Fibroblast of skin of right biceps (primary cell): ENCODE data around the gene TSGA10IP.

ENCODE experiments used
- DNase-seq: peaks from one replicate; pipeline ENCODE4 v3.0.0-alpha.2; 2013

TSGA10IP gene

DNA sequence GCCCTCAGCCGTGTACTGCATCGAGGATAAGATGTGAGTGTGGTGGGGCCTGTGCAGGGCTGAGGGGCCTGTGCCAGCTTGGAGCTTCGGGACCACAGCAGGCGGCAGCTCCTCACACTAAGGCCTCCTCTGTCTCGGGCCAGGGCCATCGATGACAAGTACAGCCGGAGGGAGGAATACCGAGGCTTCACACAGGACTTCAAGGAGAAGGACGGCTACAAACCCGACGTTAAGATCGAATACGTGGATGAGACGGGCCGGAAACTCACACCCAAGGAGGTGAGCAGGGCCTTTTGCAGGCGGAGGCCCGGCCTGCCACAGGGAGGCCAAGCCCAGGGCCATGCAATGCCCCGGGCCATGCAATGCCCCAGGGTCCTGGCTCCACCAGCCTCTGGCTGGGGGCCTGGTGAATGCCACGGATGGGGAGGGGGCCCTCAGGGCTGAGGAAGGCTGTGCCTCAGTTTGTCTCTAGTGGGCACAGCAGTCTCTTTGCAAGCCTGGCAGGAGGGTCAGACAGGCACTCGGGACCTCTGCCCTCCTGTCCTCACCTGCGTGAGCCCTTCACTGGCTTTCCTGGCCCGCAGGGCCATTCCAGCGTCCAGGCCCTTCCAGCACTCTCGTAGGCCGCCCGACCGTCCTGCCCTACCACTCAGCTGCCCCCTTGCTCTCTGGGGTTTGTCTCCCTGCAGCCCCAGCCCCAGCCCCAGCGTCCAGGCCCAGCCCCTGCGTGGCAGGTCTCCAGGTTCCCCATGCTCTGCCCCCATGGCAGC, 32.5 kb downstream of the TSGA10IP start:
- DNase-seq: no peak

DNA sequence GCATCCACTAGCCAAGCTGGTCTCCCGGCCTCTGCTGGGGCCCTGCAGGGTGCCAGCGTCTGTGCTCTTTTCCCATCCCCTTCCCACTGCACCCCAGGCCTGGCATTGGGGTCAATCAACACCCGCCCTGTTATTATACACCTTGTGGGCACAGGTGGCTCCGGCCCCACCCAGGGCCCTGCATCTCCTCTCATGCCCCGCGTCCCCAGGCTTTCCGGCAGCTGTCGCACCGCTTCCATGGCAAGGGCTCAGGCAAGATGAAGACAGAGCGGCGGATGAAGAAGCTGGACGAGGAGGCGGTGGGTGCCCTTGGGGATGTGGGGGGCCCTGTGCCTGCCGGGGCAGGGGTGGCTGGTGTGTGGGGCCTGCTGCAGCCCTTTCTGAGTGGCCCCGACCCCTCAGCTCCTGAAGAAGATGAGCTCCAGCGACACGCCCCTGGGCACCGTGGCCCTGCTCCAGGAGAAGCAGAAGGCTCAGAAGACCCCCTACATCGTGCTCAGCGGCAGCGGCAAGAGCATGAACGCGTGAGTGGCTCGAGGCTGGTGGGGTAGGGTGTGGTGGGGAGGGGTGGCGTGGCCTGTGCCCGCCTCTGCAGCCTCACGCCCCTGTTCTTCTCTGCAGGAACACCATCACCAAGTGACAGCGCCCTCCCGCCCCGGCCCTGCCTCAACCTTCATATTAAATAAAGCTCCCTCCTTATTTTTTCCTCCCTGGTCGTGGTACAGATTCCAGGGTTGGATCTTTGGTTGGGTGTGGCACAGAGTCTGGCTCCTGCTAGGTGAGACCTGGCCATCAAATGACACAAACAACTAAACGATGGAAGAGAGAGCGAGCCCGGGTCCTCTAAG, 33.3 kb downstream of the TSGA10IP start:
- DNase-seq: no peak

DNA sequence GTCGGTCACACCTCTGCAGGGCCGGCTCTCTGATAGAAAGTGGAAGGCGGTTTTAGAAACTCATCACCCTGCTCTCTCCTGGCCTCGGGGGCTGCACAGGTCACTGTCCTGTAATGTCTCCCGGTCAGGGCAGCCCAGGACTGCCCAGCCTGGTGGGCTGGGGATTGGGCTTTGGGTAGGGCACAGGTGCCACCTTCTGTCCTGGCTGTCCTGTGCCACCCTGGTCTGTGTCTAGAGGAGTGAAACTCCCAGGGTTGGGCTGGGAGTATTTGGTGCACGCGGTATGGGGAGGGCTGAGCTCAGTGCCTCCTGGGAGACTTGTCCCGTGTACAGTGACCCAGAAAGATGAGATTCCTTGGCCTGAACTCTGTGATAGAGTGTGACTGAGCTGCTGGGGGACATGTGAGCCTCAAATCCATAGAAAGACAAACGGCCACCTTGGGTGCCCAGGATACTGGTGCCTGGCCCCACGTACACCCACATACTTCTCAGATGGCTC, 34.0 kb downstream of the TSGA10IP start:
- DNase-seq: no peak

DNA sequence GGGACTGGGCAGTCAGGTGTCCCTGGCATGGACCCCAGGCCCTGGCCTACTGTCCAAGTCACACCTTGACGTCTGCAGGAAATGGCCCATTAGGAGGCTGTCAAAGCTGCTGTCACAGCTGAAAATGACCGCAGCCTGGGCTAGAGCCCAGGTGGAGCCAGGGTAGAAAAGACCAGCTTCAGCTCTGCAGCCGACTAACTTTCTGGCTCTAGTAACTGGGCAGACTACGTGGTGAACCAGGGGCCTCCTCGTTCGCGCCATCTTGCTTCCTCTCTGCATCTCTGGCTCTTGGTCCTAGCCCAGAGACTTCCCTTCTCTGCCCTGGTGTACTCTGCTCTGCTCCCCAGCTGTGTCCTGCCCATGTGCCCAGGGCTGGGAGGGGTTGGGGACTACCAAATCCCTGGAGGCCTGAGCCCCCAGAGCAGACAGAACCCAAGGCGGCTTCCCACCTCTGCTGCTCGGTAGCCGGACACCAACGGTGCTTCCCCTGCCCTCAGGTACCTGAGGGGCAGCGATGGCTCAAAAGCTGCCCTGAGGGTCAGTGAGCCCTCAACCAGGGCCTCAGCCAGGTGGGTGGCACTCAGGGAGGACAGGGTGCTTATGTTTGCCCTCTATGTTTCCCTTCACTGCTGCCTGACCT, 35.9 kb downstream of the TSGA10IP start:
- no peak for DNase-seq

DNA sequence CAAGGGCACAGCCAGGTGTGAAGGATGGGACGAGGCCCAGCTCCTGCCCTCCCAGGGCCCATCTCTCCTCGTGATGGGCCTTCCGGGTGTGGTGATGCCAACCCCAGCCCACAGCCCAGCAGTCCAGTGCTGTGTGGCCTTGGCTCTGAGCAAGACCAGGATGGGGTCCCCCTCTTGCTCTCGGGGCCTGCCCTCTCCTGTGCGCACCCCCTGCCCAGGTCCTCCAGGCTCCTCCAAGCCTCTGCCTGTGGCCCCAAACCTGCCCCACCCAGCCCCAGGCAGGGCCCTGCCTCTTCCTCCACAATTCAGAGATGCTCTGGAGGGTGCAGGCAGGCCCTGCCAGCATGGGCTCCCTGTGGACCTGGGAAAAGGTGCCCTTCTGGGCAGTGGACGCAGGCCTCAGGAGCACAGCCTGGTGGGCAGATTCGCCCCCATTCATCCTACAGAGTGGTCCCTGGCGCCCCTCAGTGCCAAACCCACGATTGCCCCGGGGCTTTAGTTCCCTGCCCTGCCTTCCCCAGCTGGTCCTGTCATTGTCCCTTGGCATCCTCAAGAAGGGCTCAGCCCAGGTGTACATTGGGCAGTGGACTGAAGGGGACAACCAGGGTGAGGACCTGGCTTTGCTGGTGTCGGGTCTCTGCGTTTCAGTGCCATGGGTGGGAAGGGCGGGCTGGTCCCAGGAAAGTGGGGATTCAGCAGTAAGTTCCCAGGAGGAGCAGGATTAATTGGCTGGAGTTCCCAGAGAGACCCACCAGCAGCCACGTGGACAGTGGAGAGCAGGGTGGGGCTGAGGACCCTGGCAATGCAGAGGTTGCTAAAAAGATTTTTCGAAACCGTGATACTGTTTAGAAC, 36.9 kb downstream of the TSGA10IP start:
- no peak for DNase-seq

DNA sequence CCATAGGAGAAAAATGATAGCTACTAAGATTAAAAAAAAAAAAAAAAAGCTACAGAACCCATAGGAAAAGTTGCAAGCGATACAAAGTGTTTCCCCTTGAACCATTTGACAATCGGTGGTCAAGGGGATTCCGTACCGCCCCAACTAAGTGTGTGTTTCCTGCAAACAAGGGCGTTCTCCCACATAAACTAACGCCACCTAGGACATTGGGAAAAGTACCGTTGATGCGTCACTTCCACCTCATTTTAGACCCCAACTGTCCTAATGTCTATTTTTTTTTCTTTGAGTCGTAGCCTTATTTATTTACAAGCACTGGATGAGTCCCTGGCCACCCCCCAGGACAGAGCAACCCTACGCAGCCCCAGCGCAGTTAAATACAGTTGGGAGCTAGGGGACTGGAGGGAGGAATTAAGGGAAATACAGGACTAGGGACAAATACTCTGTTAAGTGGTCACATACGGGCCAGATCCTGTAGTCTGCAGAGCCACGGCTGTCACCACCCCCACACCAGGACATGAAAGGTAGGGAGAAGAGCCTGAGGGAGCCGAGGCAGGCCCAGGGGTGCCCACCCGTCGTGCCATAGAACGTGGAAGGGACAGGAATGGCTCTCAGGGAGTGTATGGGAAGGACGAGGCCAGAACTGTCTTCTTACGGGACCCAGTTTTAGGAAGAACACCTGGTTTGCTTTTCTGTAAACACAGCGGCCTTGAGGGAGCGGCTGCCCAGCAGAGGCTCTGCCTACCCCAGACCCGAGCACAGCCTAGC, 37.7 kb downstream of the TSGA10IP start:
- no peak for DNase-seq

DNA sequence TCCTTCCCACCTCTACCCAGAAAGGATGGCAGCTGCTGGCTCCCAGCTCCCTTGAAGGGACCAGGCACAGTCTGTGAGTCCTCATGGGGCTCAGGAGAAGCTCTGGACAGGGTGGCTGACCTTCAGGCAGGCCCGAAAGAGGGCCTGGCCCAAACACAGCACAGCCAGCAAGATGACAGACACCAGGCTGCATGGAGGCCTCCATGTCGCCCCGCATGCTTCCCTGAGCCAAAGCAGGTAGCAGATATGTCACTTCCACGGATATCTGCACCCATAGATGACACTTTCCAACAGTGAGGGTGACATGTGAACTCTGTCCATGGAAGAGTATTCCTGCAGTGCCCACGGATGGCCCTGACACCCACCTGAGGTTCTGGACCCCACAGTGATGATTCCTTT, 38.3 kb downstream of the TSGA10IP start:
- DNase-seq: no peak

DNA sequence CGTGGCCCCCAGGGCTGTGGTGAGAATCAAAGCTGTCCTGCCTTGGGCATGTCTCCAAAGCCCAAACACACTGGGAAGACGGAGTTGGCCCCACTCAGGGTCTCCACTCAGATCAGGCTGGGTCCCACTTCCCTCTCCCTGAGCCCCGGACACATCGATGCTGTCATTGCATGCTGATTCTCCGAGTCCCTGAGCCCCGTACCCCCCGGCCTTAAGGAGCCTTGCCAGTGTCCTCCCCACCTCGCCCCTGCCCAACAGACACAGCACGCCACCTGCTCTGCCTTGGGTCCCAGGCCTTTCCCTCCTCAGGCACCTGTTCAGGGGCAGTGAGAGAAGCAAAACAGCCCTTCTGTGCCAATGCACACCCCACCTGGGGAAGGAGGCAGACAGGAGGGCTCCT, 42.1 kb downstream of the TSGA10IP start:
- no peak for DNase-seq

DNA sequence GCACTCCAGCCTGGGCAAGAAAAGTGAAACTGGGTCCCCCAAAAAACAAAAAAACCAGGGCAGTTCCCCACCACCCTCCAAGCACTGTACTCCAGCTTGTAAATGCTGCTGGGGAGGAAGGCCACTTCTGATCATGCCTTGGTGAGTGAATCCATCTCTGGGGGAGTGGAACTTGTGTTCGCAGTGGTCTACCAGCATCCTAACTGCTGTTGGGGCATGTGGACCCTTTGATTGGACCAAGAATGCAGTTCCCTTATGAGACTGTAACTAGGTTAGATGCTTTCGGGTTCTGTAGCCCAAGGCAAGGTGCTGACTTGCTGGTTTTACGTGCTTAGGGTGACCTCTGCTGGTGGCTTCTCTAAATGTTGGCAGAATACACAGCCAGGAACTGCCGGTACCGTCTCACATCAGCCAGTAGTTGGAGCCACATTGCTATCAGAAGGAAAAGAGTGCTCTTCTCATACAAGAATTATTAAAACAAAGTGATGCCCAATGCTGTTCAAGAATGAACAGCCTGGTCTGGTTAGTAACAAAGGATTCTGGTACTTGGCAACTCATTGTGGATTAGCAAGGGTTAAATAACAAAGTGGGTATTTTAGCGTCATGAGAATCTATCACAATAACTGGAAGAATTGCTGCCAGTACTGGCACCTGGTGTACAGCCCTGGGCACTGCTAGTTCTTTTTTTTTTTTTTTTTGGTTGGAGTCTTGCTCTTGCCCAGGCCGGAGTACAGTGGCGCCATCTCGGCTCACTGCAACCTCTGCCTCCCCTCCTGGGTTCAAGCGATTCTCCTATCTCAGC, 43.7 kb downstream of the TSGA10IP start:
- DNase-seq: peak; percentile 92

DNA sequence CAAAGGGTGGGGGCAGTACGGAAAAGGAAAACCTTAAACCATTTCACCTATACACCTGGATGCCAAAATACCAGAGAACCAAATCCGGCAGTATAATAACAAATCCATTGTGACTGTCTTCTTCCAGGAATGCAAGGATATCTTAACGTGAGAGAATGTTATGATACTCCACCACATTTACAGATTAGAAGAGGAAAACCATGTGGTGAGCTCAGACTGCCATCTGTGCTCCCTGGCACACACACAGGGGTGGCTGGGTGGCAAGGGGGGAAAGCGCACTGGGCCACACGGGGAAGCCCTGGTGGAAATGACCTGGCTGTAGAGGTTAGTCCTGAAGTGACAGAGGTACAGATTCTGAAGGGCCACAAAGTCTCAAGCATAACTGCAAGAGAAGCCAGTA, 46.8 kb downstream of the TSGA10IP start:
- DNase-seq: no peak

DNA sequence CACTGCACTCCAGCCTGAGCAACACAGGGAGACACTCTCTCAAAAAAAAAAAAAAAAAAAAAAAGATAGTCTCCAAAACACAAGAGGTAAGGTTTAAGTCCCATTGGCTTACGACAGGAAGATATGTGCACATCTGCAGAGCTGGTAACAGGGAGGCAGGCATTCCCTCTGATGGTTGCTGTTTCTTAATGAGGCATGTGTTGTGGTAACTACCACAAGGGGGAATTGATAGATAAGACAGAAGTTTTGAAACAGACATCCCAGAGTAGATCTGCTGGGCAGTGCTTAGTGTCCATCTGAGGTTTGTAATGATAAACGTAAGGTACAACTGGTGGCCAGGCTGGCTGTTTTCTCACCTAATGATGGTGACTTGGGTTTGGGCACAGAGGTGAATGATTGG, 52.0 kb downstream of the TSGA10IP start:
- DNase-seq: no peak

DNA sequence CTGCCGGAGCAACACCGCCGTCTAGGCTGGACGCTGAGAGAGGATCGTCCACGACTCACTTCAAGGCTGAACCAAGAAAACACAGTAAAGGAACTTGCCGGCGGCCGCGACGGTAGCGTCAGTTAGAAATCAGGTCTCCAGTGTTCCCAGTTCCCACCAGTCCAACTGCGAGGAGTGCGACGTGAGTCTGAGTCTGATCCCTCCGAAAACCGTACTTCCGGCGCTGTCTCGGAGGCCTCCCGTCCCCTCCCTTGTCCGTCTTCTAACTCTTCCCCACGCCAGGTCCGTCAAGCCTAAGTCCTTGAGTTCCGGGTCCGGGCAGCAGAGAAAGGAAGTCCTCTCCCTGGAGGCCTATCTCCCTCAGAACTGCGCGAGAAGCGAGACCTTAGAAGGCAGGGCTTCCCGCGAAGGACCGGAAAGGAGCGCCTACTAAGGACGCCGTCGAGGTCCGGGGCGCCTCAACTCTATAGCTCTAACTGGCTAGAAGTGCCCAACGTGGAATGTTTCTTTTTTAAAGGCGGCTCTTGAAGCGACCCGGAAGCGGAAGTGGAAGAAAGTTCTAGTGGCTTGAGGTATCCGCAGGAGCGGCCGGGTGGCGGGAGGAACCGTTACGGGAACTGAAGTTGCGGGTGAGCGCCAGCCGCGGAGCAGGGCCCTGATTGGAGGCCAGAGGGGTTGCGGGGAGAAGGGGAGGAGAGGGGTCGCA, 56.8 kb downstream of the TSGA10IP start, which contains the start of the genes BANF1 and EIF1AD:
Gene BANF1 (plus strand): TSS at position 562 of the 706 bp plus-strand sequence. CDS start 748 bp downstream, outside the sequence.
Gene EIF1AD (minus strand): TSS at position 216 of the 706 bp plus-strand sequence. CDS start 1,768 bp downstream, outside the sequence.
- peak; percentile 98 for DNase-seq

DNA sequence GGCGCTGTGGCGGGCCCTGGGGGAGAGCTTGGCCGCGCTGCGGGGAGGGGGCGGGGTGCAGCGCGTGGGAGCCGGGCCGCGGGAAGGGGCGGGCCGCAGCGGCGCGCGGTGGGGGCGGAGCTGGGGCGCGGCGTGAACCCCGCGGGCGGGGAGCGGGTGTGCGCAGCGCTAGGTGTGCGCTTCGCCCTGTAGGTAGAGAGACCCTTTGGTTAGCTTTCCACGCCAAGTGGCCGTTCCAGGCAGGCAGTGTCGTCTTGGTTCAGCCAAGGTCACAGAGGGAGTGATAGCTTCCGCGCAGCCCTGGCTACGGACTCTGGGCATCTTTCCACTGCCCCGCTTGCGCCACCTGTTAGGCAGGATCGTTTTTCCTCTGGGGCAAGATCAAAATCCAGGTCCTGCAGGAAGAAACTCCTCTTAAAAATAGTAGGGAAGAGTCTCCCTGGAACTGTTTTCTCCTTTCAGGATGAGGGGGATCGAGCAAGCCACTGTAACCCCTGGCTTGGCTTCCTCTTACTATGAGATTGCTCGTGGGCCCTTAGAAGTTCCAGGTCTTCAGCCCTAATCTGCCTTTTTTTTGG, 57.5 kb downstream of the TSGA10IP start:
- DNase-seq: peak; percentile 19

DNA sequence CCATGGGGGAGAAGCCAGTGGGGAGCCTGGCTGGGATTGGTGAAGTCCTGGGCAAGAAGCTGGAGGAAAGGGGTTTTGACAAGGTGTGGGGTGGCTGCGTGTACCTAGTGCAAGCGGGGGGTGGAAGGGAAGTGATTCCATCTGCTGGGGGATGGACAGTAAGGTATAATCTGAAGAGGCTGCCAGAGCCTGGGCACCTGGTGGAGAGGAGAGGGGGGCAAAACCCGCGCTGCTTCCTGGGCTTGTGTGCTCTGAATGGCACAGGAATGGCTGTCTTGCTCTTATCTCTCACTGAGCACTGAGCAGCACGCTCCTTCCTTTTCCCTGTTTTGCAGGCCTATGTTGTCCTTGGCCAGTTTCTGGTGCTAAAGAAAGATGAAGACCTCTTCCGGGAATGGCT, 58.0 kb downstream of the TSGA10IP start:
- DNase-seq: no peak

DNA sequence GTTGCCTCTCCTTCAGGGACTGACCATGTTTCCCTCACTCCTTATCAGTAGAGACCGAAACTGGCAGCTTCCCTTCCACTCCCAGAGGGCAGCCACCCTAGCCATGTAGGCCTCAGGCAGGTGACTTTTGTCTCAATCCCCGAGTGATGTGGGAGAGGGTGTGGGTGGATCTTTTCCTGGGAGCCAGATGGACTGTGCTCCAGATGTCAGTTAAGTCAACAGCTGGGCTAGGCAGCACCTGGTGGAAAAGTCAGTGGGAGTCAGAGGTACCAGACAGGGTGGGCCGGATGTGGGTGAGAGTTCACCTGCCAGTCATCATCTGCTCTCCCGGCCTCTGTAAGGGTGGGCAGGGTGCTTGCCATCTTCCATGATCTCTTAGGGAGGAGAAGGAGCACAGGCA, 58.9 kb downstream of the TSGA10IP start:
- no peak for DNase-seq

DNA sequence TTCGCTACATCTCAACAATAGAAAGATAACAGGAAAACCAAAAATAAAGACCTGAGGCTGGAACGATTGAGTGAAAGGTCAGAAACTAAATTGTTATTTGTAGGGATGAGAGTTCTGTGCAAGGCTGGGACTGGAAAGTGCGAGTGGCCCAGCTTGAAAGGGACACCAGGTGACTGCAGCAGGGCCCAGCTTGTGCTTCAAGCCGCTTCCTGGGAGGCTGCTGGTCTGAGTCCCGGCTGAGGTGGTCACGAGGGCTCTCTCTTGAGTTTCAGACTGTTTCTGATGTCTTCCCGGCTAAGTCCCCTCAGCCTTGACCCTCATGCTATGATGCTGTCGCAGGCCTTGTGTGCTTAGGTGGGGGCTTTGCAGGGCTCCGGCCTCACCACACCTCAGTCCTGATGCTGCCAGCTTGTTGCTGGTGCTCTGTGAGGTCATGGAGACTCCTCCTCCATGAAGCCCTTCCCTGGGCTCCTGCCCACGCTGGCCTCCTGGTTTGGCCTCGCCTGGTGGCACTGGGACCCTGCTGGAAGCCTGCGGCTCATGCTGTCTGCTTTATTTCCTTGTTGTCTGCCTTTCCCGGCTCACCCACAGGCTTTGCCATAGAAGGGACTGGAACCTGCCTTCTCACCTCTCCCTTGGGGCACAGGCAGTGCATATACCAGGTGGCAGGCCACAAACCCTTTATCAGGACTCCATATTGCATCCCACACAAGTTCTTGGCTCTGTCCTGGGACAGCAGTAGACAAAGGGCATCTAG, 61.0 kb downstream of the TSGA10IP start:
- no peak for DNase-seq

DNA sequence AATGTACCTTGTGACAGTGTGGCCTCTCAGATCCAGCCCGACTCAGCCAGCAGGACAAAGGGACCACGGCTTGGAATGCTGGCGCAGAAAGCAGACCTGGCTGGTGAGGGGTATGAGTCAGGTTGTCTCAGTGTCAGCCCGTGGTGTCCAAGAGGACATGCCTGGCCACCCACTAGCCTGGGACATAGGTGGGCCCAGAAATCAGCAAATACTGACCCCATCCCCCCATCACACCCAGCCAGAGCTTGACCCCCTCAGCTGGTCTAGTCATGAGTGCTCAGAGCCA, 61.6 kb downstream of the TSGA10IP start:
- no peak for DNase-seq

DNA sequence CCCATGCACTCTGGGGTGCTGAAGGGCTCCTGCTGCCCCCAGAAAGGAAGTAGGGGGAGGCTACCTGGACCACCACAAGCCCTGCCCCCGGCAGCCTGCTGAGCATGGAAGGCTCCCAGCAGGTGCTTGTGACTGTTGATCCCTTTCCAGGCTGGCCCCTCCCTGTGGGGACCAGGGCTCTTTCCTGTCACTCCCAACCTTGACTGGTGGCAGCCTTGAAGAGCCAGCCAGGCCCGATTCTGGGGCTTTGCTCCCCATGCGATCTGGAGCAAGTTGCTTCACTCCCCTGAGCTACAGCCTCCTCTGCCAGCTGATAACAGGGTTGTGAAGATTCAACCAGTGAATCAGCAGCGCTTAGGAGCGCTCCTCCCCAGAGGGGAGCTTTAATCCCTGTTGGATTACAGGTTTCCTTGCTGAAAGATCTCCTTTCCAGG, 61.9 kb downstream of the TSGA10IP start:
- no peak for DNase-seq

DNA sequence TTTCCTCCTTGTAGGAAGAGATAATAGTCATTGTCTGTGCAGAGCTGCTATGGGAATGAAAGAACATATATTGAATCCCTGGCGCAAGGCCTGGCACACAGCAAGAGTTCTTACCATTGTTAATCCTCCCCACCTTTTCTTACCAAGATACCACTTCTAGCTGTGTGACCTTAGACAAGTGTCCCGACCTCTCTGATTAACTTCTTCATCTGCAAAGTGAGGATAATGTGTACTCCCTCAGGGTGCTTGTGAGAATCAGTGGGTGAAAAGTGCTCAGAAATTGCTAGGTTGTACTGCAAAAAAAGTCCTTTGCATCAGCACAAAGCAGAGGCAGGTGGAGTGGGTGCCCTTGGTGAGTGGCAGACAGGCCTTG, 62.8 kb downstream of the TSGA10IP start:
- no peak for DNase-seq
